K562 (cell line): ENCODE measurements around the gene TNN.

Source experiments
- CEBPB ChIP-seq: fragments of 450-650 bp; IDR thresholded peaks from 2 replicates; pipeline ENCODE4 v1.6.1; 2016; ENCODE audit warnings: missing genetic modification characterization, missing compliant biosample characterization
- JUNB ChIP-seq: fragments of 450-650 bp; formaldehyde crosslinking; conservative IDR thresholded peaks from 2 replicates; pipeline ENCODE4 v1.4.0; 2020; ENCODE audit warnings: mild to moderate bottlenecking
- KDM5B ChIP-seq: fragments of 200-600 bp; sonication (generic); IDR thresholded peaks from 2 replicates; pipeline ENCODE4 v1.6.1; 2012; ENCODE audit warnings: low read depth, mild to moderate bottlenecking, moderate library complexity, low read length, control low read depth, inconsistent platforms; ENCODE audit not compliant: insufficient replicate concordance
- MAFG ChIP-seq: fragments of 450-650 bp; conservative IDR thresholded peaks from 2 replicates; pipeline ENCODE4 v1.6.1; 2016; ENCODE audit warnings: missing genetic modification characterization, missing compliant biosample characterization
- PHF8 ChIP-seq: fragments of 200-600 bp; sonication (generic); IDR thresholded peaks from 2 replicates; pipeline ENCODE4 v1.6.1; 2012; ENCODE audit warnings: mixed run types, mild to moderate bottlenecking, inconsistent platforms, low read length, moderate library complexity, borderline replicate concordance
- SMARCA4 ChIP-seq: fragments of 450-650 bp; IDR thresholded peaks from 2 replicates; pipeline ENCODE4 v1.6.1; 2016
- SPI1 ChIP-seq: IDR thresholded peaks from 2 replicates; pipeline ENCODE4 v1.6.1; 2011; ENCODE audit warnings: low read depth, low read length, control low read depth, borderline replicate concordance
- SREBF2 ChIP-seq: sonication (generic); formaldehyde crosslinking; IDR thresholded peaks from 2 replicates; pipeline ENCODE4 v1.4.0; 2020; ENCODE audit warnings: mild to moderate bottlenecking, missing genetic modification reagents
- STAT6 ChIP-seq: sonication (generic); formaldehyde crosslinking; IDR thresholded peaks from 2 replicates; pipeline ENCODE4 v1.8.1; 2023; ENCODE audit warnings: mild to moderate bottlenecking, missing genetic modification reagents
- TCF15 ChIP-seq: fragments of 250-450 bp; sonication (Bioruptor Pico); IDR thresholded peaks from 2 replicates; pipeline ENCODE4 v1.8.0; 2022; ENCODE audit warnings: moderate library complexity, mild to moderate bottlenecking, inconsistent platforms
- ZZZ3 ChIP-seq: fragments of 450-650 bp; IDR thresholded peaks from 2 replicates; pipeline ENCODE4 v1.6.1; 2016; ENCODE audit warnings: antibody characterized with exemption, mild to moderate bottlenecking, moderate library complexity

- TF ChIP-seq ZZZ3 (no peak), SREBF2 (CRISPR knock-in tag) (no peak), MAFG (tag) (no peak), CEBPB (tag) (no peak), STAT6 (CRISPR knock-in tag) (no peak), KDM5B (no peak), TCF15 (CRISPR knock-in tag) (no peak), PHF8 (no peak), JUNB (no peak), SPI1 (no peak), SMARCA4 (no peak)
Measured at GRCh38 chr1:175158170-175158591, 90.5 kb downstream of the TNN start.
